LNCaP clone FGC (cell line): ENCODE measurements around the gene MYL7.

ENCODE experiments used
- DNase-seq: peaks from one replicate; pipeline ENCODE4 v3.0.0-alpha.2; 2011; ENCODE audit warnings: low read depth
- H3K4me3 ChIP-seq: 2 replicates; pipeline ENCODE4 v1.5.1; 2011; ENCODE audit warnings: mild to moderate bottlenecking, low read depth, low read length, control low read depth
- TF ChIP-seq, protein P1 (sequence below): IDR thresholded peaks from 2 replicates; pipeline ENCODE4 v1.5.1; 2012; ENCODE audit warnings: mild to moderate bottlenecking; ENCODE audit not compliant: control insufficient read depth, insufficient read depth; ENCODE audit errors: extremely low read depth

Gene MYL7

DNA sequence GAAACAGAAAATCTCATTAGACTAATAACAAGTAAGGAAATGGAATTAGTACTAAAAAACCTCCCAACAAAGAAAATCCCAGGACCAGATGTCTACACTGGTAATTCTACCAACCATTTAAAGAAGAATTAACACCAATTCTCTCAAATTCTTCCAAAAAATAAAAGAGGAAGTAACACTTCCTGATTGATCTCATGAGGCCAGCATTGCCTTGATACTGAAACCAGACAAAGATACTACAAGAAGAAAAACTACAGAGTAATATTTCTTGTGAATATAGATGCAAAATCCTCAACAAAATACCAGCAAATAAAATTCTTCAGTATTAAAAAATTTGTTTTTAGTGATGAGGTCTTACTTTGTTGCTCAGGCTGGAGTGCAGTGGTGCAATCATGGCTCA, 26.8 kb upstream of the MYL7 start:
- DNase-seq = no peak
- TF ChIP-seq, protein P1, sequence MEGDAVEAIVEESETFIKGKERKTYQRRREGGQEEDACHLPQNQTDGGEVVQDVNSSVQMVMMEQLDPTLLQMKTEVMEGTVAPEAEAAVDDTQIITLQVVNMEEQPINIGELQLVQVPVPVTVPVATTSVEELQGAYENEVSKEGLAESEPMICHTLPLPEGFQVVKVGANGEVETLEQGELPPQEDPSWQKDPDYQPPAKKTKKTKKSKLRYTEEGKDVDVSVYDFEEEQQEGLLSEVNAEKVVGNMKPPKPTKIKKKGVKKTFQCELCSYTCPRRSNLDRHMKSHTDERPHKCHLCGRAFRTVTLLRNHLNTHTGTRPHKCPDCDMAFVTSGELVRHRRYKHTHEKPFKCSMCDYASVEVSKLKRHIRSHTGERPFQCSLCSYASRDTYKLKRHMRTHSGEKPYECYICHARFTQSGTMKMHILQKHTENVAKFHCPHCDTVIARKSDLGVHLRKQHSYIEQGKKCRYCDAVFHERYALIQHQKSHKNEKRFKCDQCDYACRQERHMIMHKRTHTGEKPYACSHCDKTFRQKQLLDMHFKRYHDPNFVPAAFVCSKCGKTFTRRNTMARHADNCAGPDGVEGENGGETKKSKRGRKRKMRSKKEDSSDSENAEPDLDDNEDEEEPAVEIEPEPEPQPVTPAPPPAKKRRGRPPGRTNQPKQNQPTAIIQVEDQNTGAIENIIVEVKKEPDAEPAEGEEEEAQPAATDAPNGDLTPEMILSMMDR = no peak
- no peak overlapping the region for H3K4me3 ChIP-seq

DNA sequence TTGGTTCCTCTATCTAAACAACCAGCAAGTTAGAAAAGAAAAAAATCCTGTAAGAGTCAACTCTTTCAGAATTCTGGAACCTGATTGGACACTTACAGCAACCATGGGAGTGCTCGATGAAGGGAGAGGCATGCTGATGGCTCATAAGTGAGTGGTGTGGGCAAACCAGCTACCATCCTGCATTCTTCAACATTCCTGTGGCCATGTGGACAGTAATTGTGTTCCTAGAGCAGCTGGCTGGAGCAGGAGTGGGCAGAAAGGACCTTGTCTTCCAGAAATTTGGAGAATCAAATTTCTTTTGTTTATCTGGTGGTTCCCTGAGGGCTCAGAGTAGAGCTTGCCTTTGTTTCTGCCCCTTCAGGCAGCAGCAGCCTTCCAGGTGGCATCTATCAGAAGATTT, 22.5 kb upstream of the MYL7 start:
- no peak overlapping the region for H3K4me3 ChIP-seq
- DNase-seq = no peak

DNA sequence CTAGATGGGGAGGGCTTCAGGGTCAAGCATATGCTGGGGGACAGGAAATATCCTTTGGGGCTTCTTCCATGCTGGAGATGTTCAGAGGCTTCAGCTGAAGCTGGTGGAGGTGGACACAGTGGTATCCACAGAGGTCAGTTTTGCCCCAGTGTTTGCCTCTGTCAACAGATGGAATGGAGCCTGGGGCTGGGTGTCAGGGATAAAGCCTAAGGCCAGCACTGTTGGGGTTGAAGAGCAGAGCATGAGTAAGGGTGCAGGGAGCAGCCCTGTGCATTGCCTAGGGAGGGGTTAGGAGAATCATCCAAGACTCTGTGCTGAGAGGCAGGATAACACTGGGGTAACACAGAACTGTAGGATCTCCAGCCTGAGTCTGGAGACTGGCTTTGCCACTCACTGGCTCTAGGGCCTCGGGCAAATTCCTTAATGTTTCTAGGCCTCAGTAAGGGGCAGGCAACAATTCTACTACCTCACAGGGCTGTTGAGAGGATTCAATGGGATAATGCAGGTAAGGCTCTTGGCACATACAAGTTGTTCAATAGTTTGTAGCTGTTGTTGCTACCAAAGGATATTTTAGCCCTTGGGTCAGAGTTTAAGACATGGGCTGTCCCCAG, 21.8 kb upstream of the MYL7 start:
- H3K4me3 ChIP-seq = no peak overlapping the region
- TF ChIP-seq, protein P1 = no peak
- DNase-seq = no peak

More for the DNA sequence above, 22.5 kb upstream of the MYL7 start:
- TF ChIP-seq, protein P1 = no peak

DNA sequence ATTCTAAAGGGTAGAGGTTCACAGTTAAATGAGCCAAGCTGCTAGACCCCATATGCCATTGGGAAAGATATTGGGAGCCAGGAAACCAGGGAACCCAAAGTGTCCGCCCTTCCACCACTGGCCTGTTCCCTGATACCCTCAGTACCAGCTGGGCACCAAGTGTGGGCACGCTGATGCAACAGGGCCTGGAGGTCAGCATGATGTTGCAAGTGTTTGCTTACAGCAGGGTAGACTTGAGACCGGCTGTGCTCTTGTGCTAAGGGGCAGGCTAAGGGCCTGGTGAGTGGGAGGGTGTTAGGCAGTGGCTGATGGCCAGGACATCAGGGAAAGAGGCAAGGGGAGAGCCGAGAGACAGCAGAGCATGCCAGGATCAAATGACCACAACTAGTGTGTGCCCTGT, 21.0 kb upstream of the MYL7 start:
- TF ChIP-seq, protein P1 = no peak
- no peak for DNase-seq
- no peak overlapping the region for H3K4me3 ChIP-seq

DNA sequence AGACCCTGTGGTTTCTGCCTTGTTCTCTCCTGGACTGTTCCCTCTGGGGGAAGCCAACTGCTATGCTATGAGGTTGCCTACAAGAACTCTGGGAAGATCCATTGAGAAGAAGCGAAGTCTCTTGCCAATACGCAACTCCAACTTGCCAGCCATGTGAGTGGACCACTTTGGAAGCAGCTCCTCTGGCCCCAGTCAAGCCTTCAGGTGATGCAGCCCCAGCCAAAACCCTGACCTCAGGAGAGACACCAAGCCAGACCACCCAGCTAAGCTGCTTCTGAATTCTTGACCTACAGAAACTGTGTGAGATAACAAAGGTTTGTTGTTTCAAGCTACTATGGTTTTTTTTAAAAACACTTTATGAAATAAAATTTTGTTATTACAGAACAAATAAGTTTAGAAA, 20.2 kb upstream of the MYL7 start:
- TF ChIP-seq, protein P1 = no peak
- DNase-seq = no peak
- H3K4me3 ChIP-seq = no peak overlapping the region

DNA sequence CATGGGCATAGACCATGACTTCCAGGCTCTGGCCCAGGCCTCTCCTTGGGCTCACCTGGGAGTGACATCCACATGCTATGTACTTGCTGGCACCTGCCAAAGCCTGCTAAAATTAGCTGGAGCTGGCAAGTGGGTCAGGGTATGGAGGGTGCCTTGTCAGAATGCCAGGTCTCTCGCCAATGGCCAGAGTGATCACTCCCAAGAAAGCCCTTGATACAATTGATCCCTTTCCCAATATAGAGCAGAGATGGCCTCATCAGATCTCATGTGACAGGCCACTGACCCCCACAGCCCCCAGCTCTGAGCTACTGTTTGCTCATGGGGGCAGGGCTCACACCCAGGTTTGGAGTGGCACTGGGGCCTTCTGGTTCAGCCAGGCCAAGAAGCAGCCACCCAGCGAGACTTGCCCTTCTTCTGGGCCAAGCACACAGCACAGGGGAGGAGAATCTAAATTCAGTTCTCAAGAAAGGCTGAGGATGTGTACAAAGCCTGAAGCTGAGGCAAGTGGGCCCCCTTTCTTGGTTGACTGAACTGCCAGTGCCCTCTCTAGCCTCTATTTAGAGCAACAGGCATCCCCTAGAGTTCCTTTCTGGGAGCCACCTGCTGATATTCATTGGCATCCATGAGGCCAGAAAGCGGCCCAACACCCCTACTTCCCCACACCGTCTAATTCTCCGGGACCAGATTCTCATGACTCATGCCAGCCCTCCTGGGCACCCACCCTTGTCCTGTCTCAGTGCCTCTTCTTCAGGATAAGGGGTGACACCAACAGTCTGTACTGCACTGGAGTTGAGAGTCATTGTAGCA, 18.9 kb upstream of the MYL7 start:
- no peak for DNase-seq
- no peak overlapping the region for H3K4me3 ChIP-seq
- TF ChIP-seq, protein P1 = no peak
